HCT116 (cell line): ENCODE results near the gene AMBRA1.

ENCODE experiments used
- CTCF ChIP-seq, 3 experiments: fragments of 200-600 bp in 1 of 3; sonication (generic) in 1 of 3; IDR thresholded peaks in 2 of 3; conservative IDR thresholded peaks in 1 of 3; 2 replicates each; pipeline ENCODE4 v1.5.1; 2012 to 2017; ENCODE audit warnings: low read depth in 2 of 3, low read length in 2 of 3, antibody characterized with exemption in 1 of 3, borderline replicate concordance in 1 of 3, control low read depth in 1 of 3, mild to moderate bottlenecking in 1 of 3, mixed read lengths in 1 of 3, mixed run types in 1 of 3, moderate library complexity in 1 of 3; ENCODE audit not compliant: insufficient read depth in 1 of 3
- EZH2 ChIP-seq: fragments of 200-600 bp; sonication (generic); IDR thresholded peaks from 2 replicates; pipeline ENCODE4 v1.6.1; 2017; ENCODE audit warnings: antibody characterized with exemption, mixed run types
- EZH2phosphoT487 ChIP-seq: fragments of 200-600 bp; IDR thresholded peaks from 2 replicates; pipeline ENCODE4 v1.6.1; 2018; ENCODE audit warnings: antibody characterized with exemption, borderline replicate concordance
- JUND ChIP-seq: IDR thresholded peaks from 2 replicates; pipeline ENCODE4 v1.6.1; 2012
- MAX ChIP-seq: IDR thresholded peaks from 2 replicates; pipeline ENCODE4 v1.6.1; 2012
- POLR2A ChIP-seq: IDR thresholded peaks from 2 replicates; pipeline ENCODE4 v1.7.0; 2011; ENCODE audit warnings: borderline replicate concordance; ENCODE audit not compliant: insufficient read depth, insufficient read length; ENCODE audit errors: extremely low read depth
- POLR2AphosphoS5 ChIP-seq: IDR thresholded peaks from 2 replicates; pipeline ENCODE4 v1.6.1; 2011; ENCODE audit warnings: mild to moderate bottlenecking, low read depth, low read length, moderate library complexity
- RAD21 ChIP-seq: IDR thresholded peaks from 2 replicates; pipeline ENCODE4 v1.6.1; 2012; ENCODE audit warnings: low read depth, mild to moderate bottlenecking
- REST ChIP-seq: IDR thresholded peaks from 2 replicates; pipeline ENCODE4 v1.6.1; 2012; ENCODE audit warnings: low read depth
- ZFX ChIP-seq: fragments of 450-650 bp; IDR thresholded peaks from 2 replicates; pipeline ENCODE4 v1.6.1; 2017

- TF ChIP-seq CTCF (IDR thresholded peaks at IDR 0.05 in 2 of 3, conservative IDR thresholded peaks at IDR 0.05 in 1 of 3; ENCODE audit: borderline replicate concordance in 1 of 3, insufficient read depth in 1 of 3, low read depth in 2 of 3, low read length in 2 of 3), result no peak
- no peak for TF ChIP-seq POLR2A
- TF ChIP-seq EZH2, result no peak
- TF ChIP-seq RAD21, result no peak
- no peak for TF ChIP-seq POLR2AphosphoS5
- TF ChIP-seq MAX, result no peak
- no peak for TF ChIP-seq REST
- TF ChIP-seq EZH2phosphoT487, result no peak
- no peak for TF ChIP-seq JUND
- TF ChIP-seq ZFX, result no peak
Observed at GRCh38 chr11:46588131-46588530, 5.7 kb downstream of the AMBRA1 start.
